HEK293 (cell line): ENCODE results near the gene MACF1.

Source experiments
- CTCF ChIA-PET: fragments of 350-600 bp; formaldehyde crosslinking; extraction: SDS; loops from one replicate; lab custom pipeline; 2021; ENCODE audit warnings: antibody characterized with exemption; lab: Yijun Ruan, JAX
- POLR2A ChIA-PET: fragments of 300-600 bp; formaldehyde crosslinking; extraction: SDS; loops from one replicate; lab custom pipeline; 2020; ENCODE audit warnings: antibody characterized with exemption, inconsistent platforms; lab: Yijun Ruan, JAX
- H3K27ac ChIP-seq: fragments of 200-500 bp; sonication (Bioruptor generic); 2 replicates; pipeline ENCODE4 v1.5.1; 2014; ENCODE audit warnings: low read depth, low read length, control low read depth, inconsistent platforms; ENCODE audit errors: extremely low read depth
- H3K36me3 ChIP-seq, 2 experiments: fragments of 200-500 bp in 1 of 2; sonication (Bioruptor generic) in 1 of 2; 1 replicate in 1 of 2; 2 replicates in 1 of 2; pipeline ENCODE4 v1.5.1; 2014 to 2017; ENCODE audit warnings: inconsistent platforms in 2 of 2, low read length in 2 of 2; ENCODE audit not compliant: control insufficient read depth in 2 of 2, insufficient read depth in 1 of 2
- H3K4me1 ChIP-seq: fragments of 200-500 bp; sonication (Bioruptor generic); 2 replicates; pipeline ENCODE4 v1.5.1; 2014; ENCODE audit warnings: mild to moderate bottlenecking, low read length, inconsistent platforms; ENCODE audit not compliant: control insufficient read depth, insufficient read depth
- H3K4me3 ChIP-seq: 2 replicates; pipeline ENCODE4 v1.5.1; 2011; ENCODE audit warnings: low read depth, mild to moderate bottlenecking, control low read depth, low read length, moderate library complexity
- H3K9me3 ChIP-seq: fragments of 200-500 bp; sonication (Bioruptor generic); 2 replicates; pipeline ENCODE4 v1.5.1; 2014; ENCODE audit warnings: low read depth, low read length, inconsistent platforms; ENCODE audit not compliant: control insufficient read depth, insufficient read depth
- OSR2 ChIP-seq: fragments of 450-650 bp; formaldehyde crosslinking; IDR thresholded peaks from 2 replicates; pipeline ENCODE4 v1.5.1; 2016; ENCODE audit warnings: missing biosample characterization, missing genetic modification characterization
- PRDM10 ChIP-seq: fragments of 450-650 bp; formaldehyde crosslinking; IDR thresholded peaks from 2 replicates; pipeline ENCODE4 v1.5.1; 2016; ENCODE audit warnings: missing biosample characterization, missing genetic modification characterization
- RBAK ChIP-seq: fragments of 450-650 bp; formaldehyde crosslinking; IDR thresholded peaks from 2 replicates; pipeline ENCODE4 v1.5.1; 2016; ENCODE audit warnings: missing biosample characterization, missing genetic modification characterization
- SETDB1 ChIP-seq: IDR thresholded peaks from one replicate; pipeline ENCODE4 v1.6.1; 2017; ENCODE audit warnings: mild to moderate bottlenecking, low read length, moderate library complexity, mixed read lengths; ENCODE audit not compliant: insufficient read length
- SP7 ChIP-seq: fragments of 450-650 bp; formaldehyde crosslinking; IDR thresholded peaks from 2 replicates; pipeline ENCODE4 v1.5.1; 2016; ENCODE audit warnings: missing biosample characterization, missing genetic modification characterization
- TRIM28 ChIP-seq: IDR thresholded peaks from 2 replicates; pipeline ENCODE4 v1.6.1; 2011; ENCODE audit warnings: low read length, control low read depth, borderline replicate concordance
- ZBTB17 ChIP-seq: fragments of 450-650 bp; formaldehyde crosslinking; IDR thresholded peaks from 2 replicates; pipeline ENCODE4 v1.5.1; 2016; ENCODE audit warnings: missing biosample characterization, missing genetic modification characterization
- ZBTB21 ChIP-seq: fragments of 450-650 bp; formaldehyde crosslinking; IDR thresholded peaks from 2 replicates; pipeline ENCODE4 v1.5.1; 2017; ENCODE audit warnings: missing biosample characterization, missing genetic modification characterization
- ZEB2 ChIP-seq: fragments of 450-650 bp; formaldehyde crosslinking; IDR thresholded peaks from 2 replicates; pipeline ENCODE4 v1.5.1; 2016; ENCODE audit warnings: missing biosample characterization, missing genetic modification characterization
- ZNF140 ChIP-seq: fragments of 450-650 bp; formaldehyde crosslinking; IDR thresholded peaks from 2 replicates; pipeline ENCODE4 v1.5.1; 2016; ENCODE audit warnings: missing biosample characterization, missing genetic modification characterization
- ZNF184 ChIP-seq: fragments of 450-650 bp; IDR thresholded peaks from 2 replicates; pipeline ENCODE4 v1.5.1; 2018; ENCODE audit warnings: missing biosample characterization, mild to moderate bottlenecking, missing genetic modification characterization
- ZNF19 ChIP-seq: fragments of 450-650 bp; formaldehyde crosslinking; IDR thresholded peaks from 2 replicates; pipeline ENCODE4; 2016; ENCODE audit warnings: missing biosample characterization, missing genetic modification characterization, low read depth
- ZNF362 ChIP-seq: fragments of 450-650 bp; formaldehyde crosslinking; IDR thresholded peaks from 2 replicates; pipeline ENCODE4 v1.5.1; 2016; ENCODE audit warnings: missing biosample characterization, missing genetic modification characterization
- ZNF366 ChIP-seq: fragments of 450-650 bp; formaldehyde crosslinking; conservative IDR thresholded peaks from 2 replicates; pipeline ENCODE4 v1.5.1; 2016; ENCODE audit warnings: missing biosample characterization, missing genetic modification characterization
- ZNF530 ChIP-seq: fragments of 450-650 bp; formaldehyde crosslinking; IDR thresholded peaks from 2 replicates; pipeline ENCODE4 v1.5.1; 2016; ENCODE audit warnings: low read depth, missing biosample characterization, missing genetic modification characterization
- ZNF600 ChIP-seq: fragments of 450-650 bp; formaldehyde crosslinking; IDR thresholded peaks from 2 replicates; pipeline ENCODE4 v1.5.1; 2016; ENCODE audit warnings: missing biosample characterization, missing genetic modification characterization
- ZNF629 ChIP-seq: fragments of 450-650 bp; formaldehyde crosslinking; IDR thresholded peaks from 2 replicates; pipeline ENCODE4 v1.5.1; 2017; ENCODE audit warnings: missing biosample characterization, missing genetic modification characterization
- ZNF701 ChIP-seq: fragments of 450-650 bp; formaldehyde crosslinking; IDR thresholded peaks from 2 replicates; pipeline ENCODE4 v1.5.1; 2016; ENCODE audit warnings: missing biosample characterization, missing genetic modification characterization
- ZSCAN30 ChIP-seq: fragments of 450-650 bp; IDR thresholded peaks from 2 replicates; pipeline ENCODE4 v1.5.1; 2018; ENCODE audit warnings: missing biosample characterization, mild to moderate bottlenecking, missing genetic modification characterization, moderate library complexity

The MACF1 gene

GRCh38 chr1:39272798-39273469, 68.4 kb downstream of the MACF1 start:
- no peaks in the 10 kb centered on the region for H3K36me3 ChIP-seq
- H3K9me3 ChIP-seq: no peaks in the 10 kb centered on the region
- peaks cover 17% of the 10 kb centered on the region for H3K4me1 ChIP-seq
- no peak overlapping the region for H3K4me3 ChIP-seq
- peak; percentile 47; the same call in 1 of the 2 replicates for TF ChIP-seq ZNF362 (tag by site-specific recombination)
- TF ChIP-seq ZNF600 (tag by site-specific recombination): 0 out of 2 replicates have a peak, but pooled peaks have one; percentile 17
- 0 out of 2 replicates have a peak, but pooled peaks have one; percentile 11 for TF ChIP-seq SP7 (tag by site-specific recombination)
- no peak for TF ChIP-seq ZNF530 (tag by site-specific recombination)
- ChIA-PET CTCF (interaction anchor here (0.6 to 1.5 kb wide), 4 partner anchors 35 to 164 kb away, joined by 3 to 7 read pairs (median 4); no protein-coding TSS in a partner anchor), POLR2A (interaction anchor here (0.7 to 1.3 kb wide), 2 partner anchors 81 to 284 kb away, joined by 3 to 4 read pairs; no protein-coding TSS in a partner anchor)
- no peak overlapping the region for H3K27ac ChIP-seq

- ChIA-PET CTCF (interaction anchor here (0.7 to 0.8 kb wide), 3 partner anchors 8 to 375 kb away, joined by 3 read pairs; no protein-coding TSS in a partner anchor), POLR2A (interaction anchor here (2.8 kb wide), 1 partner anchor 8 kb away, joined by 7 read pairs; no protein-coding TSS in a partner anchor)
- TF ChIP-seq ZEB2 (tag by site-specific recombination) (0 out of 2 replicates have a peak, but pooled peaks have one; percentile 42), ZSCAN30 (no peak), OSR2 (tag by site-specific recombination) (peak; percentile 67), SP7 (tag by site-specific recombination) (peak; percentile 68), ZBTB21 (tag by site-specific recombination) (peak; percentile 48; the same call in 1 of the 2 replicates), TRIM28 (peak; percentile 29; the same call in 1 of the 2 replicates), ZNF701 (tag by site-specific recombination) (no peak), ZNF184 (0 out of 2 replicates have a peak, but pooled peaks have one; percentile 16), PRDM10 (0 out of 2 replicates have a peak, but pooled peaks have one; percentile 24), SETDB1 (peak; percentile 62), ZNF140 (tag by site-specific recombination) (no peak), RBAK (tag by site-specific recombination) (no peak), ZNF629 (tag by site-specific recombination) (peak; percentile 55), ZNF366 (tag by site-specific recombination) (peak; percentile 61; the same call in 1 of the 2 replicates), ZBTB17 (peak; percentile 51), ZNF19 (tag by site-specific recombination) (no peak)
- Histone ChIP-seq H3K27ac (no peak overlapping the region), H3K4me1 (peaks cover 7% of the 10 kb centered on the region; the same call in 1 of the 2 replicates), H3K36me3 (no peaks in the 10 kb centered on the region), H3K9me3 (no peaks in the 10 kb centered on the region), H3K4me3 (no peak overlapping the region)
Measured at GRCh38 chr1:39275836-39276507, 71.5 kb downstream of the MACF1 start.
